ENCODE data around the gene RMND5B. TPM values are rescaled to one million over a fixed set of nuclear protein-coding genes. Genes with fewer than 3 reads are reported as not detected.

Gene RMND5B
- total RNA-seq, 1 donor from 2014 or later: 39.5 TPM

DNA sequence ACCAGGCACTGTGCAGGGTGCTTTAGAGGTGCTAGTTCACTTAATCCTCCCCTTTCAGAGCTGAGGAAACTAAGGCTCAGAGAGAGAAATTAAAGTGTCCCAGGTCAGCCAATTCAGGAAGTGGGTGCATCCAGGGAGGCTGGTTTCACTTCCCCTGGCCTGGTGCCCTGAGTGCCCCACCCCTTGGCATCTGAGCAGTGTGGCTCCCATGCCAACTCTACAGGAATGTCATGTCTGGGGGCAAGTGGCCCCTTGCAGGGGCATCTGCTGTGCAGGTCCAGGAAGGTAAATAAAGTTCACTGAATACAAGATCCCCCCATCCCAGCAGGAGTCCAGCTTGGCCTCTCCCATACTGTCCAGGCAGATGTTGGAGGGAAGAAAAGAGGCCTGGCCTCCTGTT, 21.8 kb upstream of the RMND5B start:
- H3K27ac Mint-ChIP-seq (ENCODE audit: unreplicated experiment): no peak overlapping the region
- no peak for DNase-seq (ENCODE audit: extremely low spot score, unreplicated experiment)
- H3K36me3 Mint-ChIP-seq (ENCODE audit: unreplicated experiment): no peaks in the 10 kb centered on the region
- TF ChIP-seq, protein P1, sequence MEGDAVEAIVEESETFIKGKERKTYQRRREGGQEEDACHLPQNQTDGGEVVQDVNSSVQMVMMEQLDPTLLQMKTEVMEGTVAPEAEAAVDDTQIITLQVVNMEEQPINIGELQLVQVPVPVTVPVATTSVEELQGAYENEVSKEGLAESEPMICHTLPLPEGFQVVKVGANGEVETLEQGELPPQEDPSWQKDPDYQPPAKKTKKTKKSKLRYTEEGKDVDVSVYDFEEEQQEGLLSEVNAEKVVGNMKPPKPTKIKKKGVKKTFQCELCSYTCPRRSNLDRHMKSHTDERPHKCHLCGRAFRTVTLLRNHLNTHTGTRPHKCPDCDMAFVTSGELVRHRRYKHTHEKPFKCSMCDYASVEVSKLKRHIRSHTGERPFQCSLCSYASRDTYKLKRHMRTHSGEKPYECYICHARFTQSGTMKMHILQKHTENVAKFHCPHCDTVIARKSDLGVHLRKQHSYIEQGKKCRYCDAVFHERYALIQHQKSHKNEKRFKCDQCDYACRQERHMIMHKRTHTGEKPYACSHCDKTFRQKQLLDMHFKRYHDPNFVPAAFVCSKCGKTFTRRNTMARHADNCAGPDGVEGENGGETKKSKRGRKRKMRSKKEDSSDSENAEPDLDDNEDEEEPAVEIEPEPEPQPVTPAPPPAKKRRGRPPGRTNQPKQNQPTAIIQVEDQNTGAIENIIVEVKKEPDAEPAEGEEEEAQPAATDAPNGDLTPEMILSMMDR (IDR thresholded peaks at IDR 0.05): no peak
- H3K27me3 Mint-ChIP-seq (ENCODE audit: unreplicated experiment): peaks cover 3% of the 10 kb centered on the region
- H3K4me3 Mint-ChIP-seq (ENCODE audit: unreplicated experiment): no peak overlapping the region
- no peaks in the 10 kb centered on the region for H3K9me3 Mint-ChIP-seq (ENCODE audit: unreplicated experiment)
- H3K4me1 Mint-ChIP-seq (ENCODE audit: unreplicated experiment): peaks cover 10% of the 10 kb centered on the region

DNA sequence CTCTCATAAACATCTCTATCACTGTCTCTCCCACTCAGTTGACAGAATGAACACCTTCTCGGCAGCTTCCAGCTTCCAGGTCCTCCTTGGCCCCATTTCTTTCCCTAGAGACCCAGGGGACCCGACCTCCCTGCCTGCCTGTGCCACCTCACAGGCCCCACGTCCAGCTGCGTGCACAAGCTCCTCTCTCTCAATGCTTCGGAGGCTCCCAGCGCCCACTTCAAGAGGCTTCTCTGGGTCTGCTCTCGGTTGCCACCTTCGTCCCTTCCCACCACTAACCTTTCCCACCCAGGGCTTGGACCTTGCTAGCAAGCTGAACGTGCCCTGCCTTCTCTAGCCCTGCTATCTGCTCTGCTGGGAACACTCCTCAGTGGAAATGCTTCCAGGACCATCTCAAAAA, 20.3 kb upstream of the RMND5B start:
- DNase-seq (ENCODE audit: extremely low spot score, unreplicated experiment): no peak
- no peaks in the 10 kb centered on the region for H3K9me3 Mint-ChIP-seq (ENCODE audit: unreplicated experiment)
- peaks cover 3% of the 10 kb centered on the region for H3K27me3 Mint-ChIP-seq (ENCODE audit: unreplicated experiment)
- no peak overlapping the region for H3K27ac Mint-ChIP-seq (ENCODE audit: unreplicated experiment)
- H3K4me1 Mint-ChIP-seq (ENCODE audit: unreplicated experiment): peaks cover 23% of the 10 kb centered on the region
- no peaks in the 10 kb centered on the region for H3K36me3 Mint-ChIP-seq (ENCODE audit: unreplicated experiment)
- TF ChIP-seq, protein P1 (IDR thresholded peaks at IDR 0.05): no peak
- no peak overlapping the region for H3K4me3 Mint-ChIP-seq (ENCODE audit: unreplicated experiment)

DNA sequence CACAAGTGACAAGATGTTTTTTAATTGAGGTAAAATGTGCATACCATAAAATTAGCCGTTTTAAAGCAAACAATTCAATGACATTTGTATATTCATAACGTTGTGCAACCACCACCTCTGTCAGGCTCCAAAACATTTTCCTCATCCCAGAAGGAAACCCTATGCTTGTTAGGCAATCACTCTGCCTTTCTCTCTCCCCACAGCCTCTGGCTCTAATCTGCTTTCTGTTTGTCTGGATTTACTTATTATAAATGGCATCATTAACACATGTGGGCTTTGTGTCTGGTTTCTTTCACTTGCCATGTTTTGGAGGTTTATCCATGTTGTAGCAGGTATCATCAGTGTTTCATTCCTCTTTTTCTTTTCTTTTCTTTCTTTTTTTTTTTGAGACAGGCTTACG, 18.9 kb upstream of the RMND5B start:
- no peak for DNase-seq (ENCODE audit: extremely low spot score, unreplicated experiment)
- Mint-ChIP-seq H3K4me3 (ENCODE audit: unreplicated experiment) (no peak overlapping the region), H3K27ac (ENCODE audit: unreplicated experiment) (no peak overlapping the region), H3K27me3 (ENCODE audit: unreplicated experiment) (peaks cover 3% of the 10 kb centered on the region), H3K4me1 (ENCODE audit: unreplicated experiment) (peaks cover 30% of the 10 kb centered on the region), H3K9me3 (ENCODE audit: unreplicated experiment) (no peaks in the 10 kb centered on the region), H3K36me3 (ENCODE audit: unreplicated experiment) (no peaks in the 10 kb centered on the region)
- TF ChIP-seq, protein P1 (IDR thresholded peaks at IDR 0.05): no peak

DNA sequence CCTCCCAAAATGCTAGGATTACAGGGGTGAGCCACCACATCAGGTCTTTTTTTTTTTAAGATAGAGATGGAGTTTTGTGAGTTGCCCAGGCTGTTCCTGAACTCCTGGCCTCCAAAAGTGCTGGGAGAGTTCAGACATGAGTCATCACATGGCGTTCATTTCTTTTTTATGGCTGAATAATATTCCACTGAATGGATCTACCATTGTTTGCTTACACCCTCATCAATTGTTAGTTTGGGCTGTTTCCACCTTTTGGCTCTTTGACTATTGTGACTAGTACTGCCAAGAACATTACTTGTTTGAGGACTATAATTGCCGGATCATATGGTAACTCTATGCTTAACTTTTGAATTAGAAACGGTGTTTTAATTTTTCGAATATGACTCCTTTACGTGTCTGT, 18.3 kb upstream of the RMND5B start:
- TF ChIP-seq, protein P1 (IDR thresholded peaks at IDR 0.05): no peak
- H3K36me3 Mint-ChIP-seq (ENCODE audit: unreplicated experiment): no peaks in the 10 kb centered on the region
- peak overlapping the region; percentile 78 for H3K4me3 Mint-ChIP-seq (ENCODE audit: unreplicated experiment)
- H3K9me3 Mint-ChIP-seq (ENCODE audit: unreplicated experiment): no peaks in the 10 kb centered on the region
- H3K27ac Mint-ChIP-seq (ENCODE audit: unreplicated experiment): no peak overlapping the region
- DNase-seq (ENCODE audit: extremely low spot score, unreplicated experiment): no peak
- H3K4me1 Mint-ChIP-seq (ENCODE audit: unreplicated experiment): peaks cover 30% of the 10 kb centered on the region
- H3K27me3 Mint-ChIP-seq (ENCODE audit: unreplicated experiment): peaks cover 3% of the 10 kb centered on the region

DNA sequence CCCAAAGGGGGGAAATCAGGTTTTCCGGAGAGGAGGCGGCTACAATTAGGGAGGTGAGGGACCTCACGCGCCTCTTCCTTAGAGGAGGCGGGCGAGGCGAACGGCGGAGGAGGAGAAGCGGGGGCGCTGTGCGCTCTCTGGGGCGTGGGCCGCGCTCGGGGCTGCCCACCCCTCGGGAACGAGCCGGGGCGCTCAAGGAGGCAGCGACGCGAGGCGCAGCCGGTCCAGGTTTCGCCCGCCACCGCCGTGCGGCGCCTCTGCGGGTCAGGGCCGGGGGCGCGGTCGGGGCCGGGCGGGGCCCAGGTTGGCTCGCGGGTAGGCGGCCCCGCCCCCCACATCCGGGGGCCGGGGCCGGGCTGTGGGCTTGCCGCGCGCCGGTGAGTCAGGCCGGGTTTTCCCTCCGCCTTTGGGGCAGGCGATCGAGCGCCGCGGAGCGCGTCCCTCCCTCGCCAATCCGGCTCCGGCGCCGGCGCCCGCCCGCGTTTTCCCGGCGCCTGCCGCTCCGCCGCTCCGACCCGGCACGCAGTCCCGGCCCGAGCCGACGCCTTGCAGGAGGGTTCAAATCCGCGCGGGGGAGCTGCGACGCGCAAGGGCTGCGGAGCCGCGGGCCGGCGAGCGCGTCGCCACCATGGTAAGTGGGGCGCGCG, 17.6 kb upstream of the RMND5B start, which contains the start of gene N4BP3:
N4BP3 (plus strand) TSS at position 392 of the 647 bp plus-strand sequence. CDS start 6,052 bp downstream, outside the sequence.
- peaks cover 3% of the 10 kb centered on the region for H3K27me3 Mint-ChIP-seq (ENCODE audit: unreplicated experiment)
- peak within 1 kb of the TSS; percentile 79 for H3K4me3 Mint-ChIP-seq (ENCODE audit: unreplicated experiment)
- TF ChIP-seq, protein P1 (IDR thresholded peaks at IDR 0.05): no peak
- H3K36me3 Mint-ChIP-seq (ENCODE audit: unreplicated experiment): no peaks in the 10 kb centered on the region
- no peak within 1 kb of the TSS for H3K27ac Mint-ChIP-seq (ENCODE audit: unreplicated experiment)
- peaks cover 28% of the 10 kb centered on the region for H3K4me1 Mint-ChIP-seq (ENCODE audit: unreplicated experiment)
- DNase-seq (ENCODE audit: extremely low spot score, unreplicated experiment): no peak
- no peaks in the 10 kb centered on the region for H3K9me3 Mint-ChIP-seq (ENCODE audit: unreplicated experiment)
